Activated T-cell treated with anti-CD3 and anti-CD28 coated beads, Interleukin-2, amount 50 U/mL, for 72 hours (primary cell): ENCODE measurements around the gene CERK. TPM values are rescaled to one million over a fixed set of nuclear protein-coding genes. Genes with fewer than 3 reads are reported as not detected.

Source experiments
- ATAC-seq, 2 donors: fragments of 150-1000 bp; cut with Tn5 transposase; replicated peaks in 1 of 2; 2 replicates each; pipeline ENCODE4 v1.10.0; 2021; ENCODE audit warnings: moderate library complexity in 2 of 2, mild to moderate bottlenecking in 1 of 2
- DNase-seq, 2 donors: peaks; one replicate each; pipeline ENCODE4 v3.0.0; 2021 to 2022; ENCODE audit warnings: mixed read lengths in 1 of 2
- H3K27ac Mint-ChIP-seq: one replicate; pipeline ENCODE4 v1.8.0; 2022; ENCODE audit warnings: mild to moderate bottlenecking, moderate library complexity, mixed read lengths
- H3K27me3 Mint-ChIP-seq: one replicate; pipeline ENCODE4 v1.8.0; 2022; ENCODE audit warnings: low read depth, mixed read lengths
- H3K36me3 Mint-ChIP-seq, 2 donors: one replicate each; pipeline ENCODE4 v1.8.0; 2022; ENCODE audit warnings: mixed read lengths in 2 of 2, mild to moderate bottlenecking in 1 of 2; ENCODE audit not compliant: insufficient read depth in 2 of 2
- H3K4me1 Mint-ChIP-seq: one replicate; pipeline ENCODE4 v1.8.0; 2022; ENCODE audit warnings: low read depth, mixed read lengths
- H3K4me3 Mint-ChIP-seq, 2 donors: one replicate each; pipeline ENCODE4 v1.8.0; 2022; ENCODE audit warnings: mild to moderate bottlenecking in 2 of 2, mixed read lengths in 2 of 2, moderate library complexity in 2 of 2
- H3K9me3 Mint-ChIP-seq, 2 donors: one replicate each; pipeline ENCODE4 v1.8.0; 2022; ENCODE audit warnings: mixed read lengths in 2 of 2
- total RNA-seq, 2 donors: library from RNA; stranded (reverse); gene quantifications; one replicate each; pipeline ENCODE4 v1.2.3, GENCODE V29; 2022

CERK gene
- total RNA-seq, 2 donors from 2014 or later: 38.6 to 53.1 TPM

- H3K27me3 Mint-ChIP-seq: no peaks in the 10 kb centered on the region
- H3K27ac Mint-ChIP-seq: peak overlapping the region; percentile 96
- DNase-seq (no peak), ATAC-seq (peak in 1 of 2 donors; percentile 18)
- H3K36me3 Mint-ChIP-seq: peaks cover 0 to 3% of the 10 kb centered on the region in 2 donors
- H3K9me3 Mint-ChIP-seq: no peaks in the 10 kb centered on the region
- peaks cover 52% of the 10 kb centered on the region for H3K4me1 Mint-ChIP-seq
- peak overlapping the region in 1 of 2 donors; percentile 65 for H3K4me3 Mint-ChIP-seq
These were observed 7.3 kb downstream of the CERK start for GRCh38 chr22:46730568-46731245.

- Mint-ChIP-seq H3K27me3 (no peaks in the 10 kb centered on the region), H3K9me3 (no peaks in the 10 kb centered on the region), H3K36me3 (peaks cover 0 to 10% of the 10 kb centered on the region in 2 donors), H3K27ac (peak overlapping the region; percentile 15), H3K4me3 (no peak overlapping the region), H3K4me1 (peaks cover 45% of the 10 kb centered on the region)
- DNase-seq (no peak), ATAC-seq (no peak)
These were observed 9.6 kb downstream of the CERK start for GRCh38 chr22:46728470-46728869.

GRCh38 chr22:46727813-46728364 is 10.2 kb downstream of the CERK start:
- ATAC-seq (no peak), DNase-seq (no peak)
- H3K27me3 Mint-ChIP-seq: no peaks in the 10 kb centered on the region
- H3K4me3 Mint-ChIP-seq: no peak overlapping the region
- no peak overlapping the region for H3K27ac Mint-ChIP-seq
- peaks cover 0 to 10% of the 10 kb centered on the region in 2 donors for H3K36me3 Mint-ChIP-seq
- peaks cover 45% of the 10 kb centered on the region for H3K4me1 Mint-ChIP-seq
- no peaks in the 10 kb centered on the region for H3K9me3 Mint-ChIP-seq

GRCh38 chr22:46726986-46727317 is 11.1 kb downstream of the CERK start:
- Mint-ChIP-seq H3K36me3 (peaks cover 0 to 10% of the 10 kb centered on the region in 2 donors), H3K4me3 (no peak overlapping the region)

GRCh38 chr22:46726066-46726985 is 11.7 kb downstream of the CERK start:
- Mint-ChIP-seq H3K4me1 (peaks cover 36% of the 10 kb centered on the region), H3K27me3 (no peaks in the 10 kb centered on the region), H3K4me3 (no peak overlapping the region), H3K36me3 (peaks cover 0 to 10% of the 10 kb centered on the region in 2 donors), H3K9me3 (no peaks in the 10 kb centered on the region), H3K27ac (no peak overlapping the region)
- DNase-seq (no peak), ATAC-seq (no peak)

More at GRCh38 chr22:46726986-46727317, 11.1 kb downstream of the CERK start:
- Mint-ChIP-seq H3K4me1 (peaks cover 42% of the 10 kb centered on the region), H3K27me3 (no peaks in the 10 kb centered on the region), H3K27ac (no peak overlapping the region), H3K9me3 (no peaks in the 10 kb centered on the region)
- no peak for ATAC-seq
- no peak for DNase-seq

- no peak for ATAC-seq
- peaks cover 27% of the 10 kb centered on the region for H3K4me1 Mint-ChIP-seq
- H3K9me3 Mint-ChIP-seq: no peaks in the 10 kb centered on the region
- no peak for DNase-seq
- no peak overlapping the region for H3K27ac Mint-ChIP-seq
- H3K27me3 Mint-ChIP-seq: no peaks in the 10 kb centered on the region
- H3K36me3 Mint-ChIP-seq: peaks cover 0 to 6% of the 10 kb centered on the region in 2 donors
- no peak overlapping the region for H3K4me3 Mint-ChIP-seq
These were observed 13.0 kb downstream of the CERK start for GRCh38 chr22:46725096-46725495.

- Mint-ChIP-seq H3K36me3 (peaks cover 0 to 6% of the 10 kb centered on the region in 2 donors), H3K4me1 (peaks cover 25% of the 10 kb centered on the region), H3K27ac (peak overlapping the region; percentile 70), H3K4me3 (no peak overlapping the region), H3K27me3 (no peaks in the 10 kb centered on the region), H3K9me3 (no peaks in the 10 kb centered on the region)
- ATAC-seq (no peak), DNase-seq (no peak)
These were observed 14.2 kb downstream of the CERK start for GRCh38 chr22:46723882-46724281.

- peaks cover 2 to 15% of the 10 kb centered on the region in 2 donors for H3K36me3 Mint-ChIP-seq
- DNase-seq (no peak), ATAC-seq (no peak)
- H3K4me3 Mint-ChIP-seq: no peak overlapping the region
- no peak overlapping the region for H3K27ac Mint-ChIP-seq
- H3K4me1 Mint-ChIP-seq: peaks cover 12% of the 10 kb centered on the region
- H3K27me3 Mint-ChIP-seq: no peaks in the 10 kb centered on the region
- no peaks in the 10 kb centered on the region for H3K9me3 Mint-ChIP-seq
These were observed 16.5 kb downstream of the CERK start for GRCh38 chr22:46721501-46722085.

GRCh38 chr22:46719921-46720320 is 18.1 kb downstream of the CERK start:
- no peak for DNase-seq

GRCh38 chr22:46714550-46714949 is 23.5 kb downstream of the CERK start:
- peaks cover 8 to 29% of the 10 kb centered on the region in 2 donors for H3K36me3 Mint-ChIP-seq
- DNase-seq (no peak), ATAC-seq (no peak)
- H3K9me3 Mint-ChIP-seq: no peaks in the 10 kb centered on the region
- H3K4me1 Mint-ChIP-seq: peaks cover 10% of the 10 kb centered on the region
- no peaks in the 10 kb centered on the region for H3K27me3 Mint-ChIP-seq
- peak overlapping the region; percentile 65 for H3K27ac Mint-ChIP-seq
- no peak overlapping the region for H3K4me3 Mint-ChIP-seq

More at GRCh38 chr22:46719921-46720320, 18.1 kb downstream of the CERK start:
- peaks cover 2 to 15% of the 10 kb centered on the region in 2 donors for H3K36me3 Mint-ChIP-seq
- no peaks in the 10 kb centered on the region for H3K9me3 Mint-ChIP-seq
- no peak for ATAC-seq
- peaks cover 14% of the 10 kb centered on the region for H3K4me1 Mint-ChIP-seq
- no peaks in the 10 kb centered on the region for H3K27me3 Mint-ChIP-seq
- H3K27ac Mint-ChIP-seq: no peak overlapping the region
- H3K4me3 Mint-ChIP-seq: no peak overlapping the region

- Mint-ChIP-seq H3K9me3 (no peaks in the 10 kb centered on the region), H3K27me3 (no peaks in the 10 kb centered on the region), H3K4me1 (peaks cover 10% of the 10 kb centered on the region), H3K4me3 (no peak overlapping the region), H3K36me3 (peaks cover 13 to 38% of the 10 kb centered on the region in 2 donors), H3K27ac (peak overlapping the region; percentile 48)
- ATAC-seq: no peak
- DNase-seq: no peak
These were observed 25.8 kb downstream of the CERK start for GRCh38 chr22:46712288-46712687.

GRCh38 chr22:46710806-46711205 is 27.2 kb downstream of the CERK start:
- H3K9me3 Mint-ChIP-seq: no peaks in the 10 kb centered on the region
- ATAC-seq (no peak), DNase-seq (no peak)
- H3K4me1 Mint-ChIP-seq: peaks cover 10% of the 10 kb centered on the region
- H3K36me3 Mint-ChIP-seq: peaks cover 14 to 42% of the 10 kb centered on the region in 2 donors
- no peak overlapping the region for H3K4me3 Mint-ChIP-seq
- no peaks in the 10 kb centered on the region for H3K27me3 Mint-ChIP-seq
- H3K27ac Mint-ChIP-seq: peak overlapping the region; percentile 6
